KMS-11 (cell line): ENCODE measurements around the gene PPP2R5E.

Experiments
- H2AFZ ChIP-seq: fragments of 200-600 bp; sonication (generic); 2 replicates; pipeline ENCODE4 v1.6.1; 2016; ENCODE audit warnings: antibody characterized with exemption, mixed run types, low read depth
- H3K27ac ChIP-seq: fragments of 200-600 bp; sonication (generic); 2 replicates; pipeline ENCODE4 v1.6.1; 2016; ENCODE audit warnings: mild to moderate bottlenecking, mixed run types
- H3K27me3 ChIP-seq: fragments of 200-600 bp; sonication (generic); 2 replicates; pipeline ENCODE4 v1.6.1; 2017; ENCODE audit warnings: mild to moderate bottlenecking, low read depth, mixed run types, moderate library complexity; ENCODE audit not compliant: insufficient read depth
- H3K36me3 ChIP-seq: fragments of 200-600 bp; sonication (generic); 2 replicates; pipeline ENCODE4 v1.6.1; 2017; ENCODE audit warnings: mild to moderate bottlenecking, mixed run types; ENCODE audit not compliant: insufficient read depth
- H3K4me1 ChIP-seq: fragments of 200-600 bp; sonication (generic); 2 replicates; pipeline ENCODE4 v1.6.1; 2016; ENCODE audit warnings: mild to moderate bottlenecking, low read depth, mixed run types; ENCODE audit not compliant: poor library complexity, severe bottlenecking
- H3K4me2 ChIP-seq: fragments of 200-600 bp; sonication (generic); 2 replicates; pipeline ENCODE4 v1.7.0; 2016; ENCODE audit warnings: mild to moderate bottlenecking, mixed run types
- H3K4me3 ChIP-seq: fragments of 200-600 bp; sonication (generic); IDR thresholded peaks from 2 replicates; pipeline ENCODE4 v1.6.1; 2017; ENCODE audit warnings: low read depth, low read length, mixed read lengths; ENCODE audit not compliant: insufficient read depth
- H3K79me2 ChIP-seq: fragments of 200-600 bp; sonication (generic); 2 replicates; pipeline ENCODE4 v1.6.1; 2016; ENCODE audit warnings: low read depth, mixed run types; ENCODE audit not compliant: insufficient read depth
- H3K9ac ChIP-seq: fragments of 200-600 bp; sonication (generic); 2 replicates; pipeline ENCODE4 v1.6.1; 2016; ENCODE audit warnings: mild to moderate bottlenecking, mixed run types
- H4K20me1 ChIP-seq: fragments of 200-600 bp; sonication (generic); 2 replicates; pipeline ENCODE4 v1.6.1; 2016; ENCODE audit warnings: mild to moderate bottlenecking, mixed run types; ENCODE audit not compliant: insufficient read depth
- CTCF ChIP-seq: fragments of 200-600 bp; sonication (generic); conservative IDR thresholded peaks from 2 replicates; pipeline ENCODE4 v1.6.1; 2017; ENCODE audit warnings: low read depth, mild to moderate bottlenecking, antibody characterized with exemption, low read length, moderate library complexity, mixed read lengths

PPP2R5E gene

GRCh38 chr14:63406333-63406732 lies 136.8 kb downstream of the PPP2R5E start:
- Histone ChIP-seq H3K9ac (no peak overlapping the region), H3K79me2 (no peaks in the 10 kb centered on the region), H3K27ac (no peak overlapping the region), H3K4me1 (no peaks in the 10 kb centered on the region), H3K4me3 (no peak overlapping the region), H4K20me1 (no peaks in the 10 kb centered on the region), H3K27me3 (no peaks in the 10 kb centered on the region), H2AFZ (no peak overlapping the region), H3K4me2 (no peak overlapping the region), H3K36me3 (no peaks in the 10 kb centered on the region)
- TF ChIP-seq CTCF, result no peak

GRCh38 chr14:63405715-63406114 lies 137.5 kb downstream of the PPP2R5E start:
- no peak for TF ChIP-seq CTCF

GRCh38 chr14:63404906-63405305 lies 138.3 kb downstream of the PPP2R5E start:
- no peak overlapping the region for H3K4me3 ChIP-seq
- no peaks in the 10 kb centered on the region for H4K20me1 ChIP-seq
- H3K27ac ChIP-seq, result no peak overlapping the region
- no peaks in the 10 kb centered on the region for H3K4me1 ChIP-seq
- H3K4me2 ChIP-seq, result no peak overlapping the region
- no peak overlapping the region for H3K9ac ChIP-seq
- H2AFZ ChIP-seq, result no peak overlapping the region
- H3K36me3 ChIP-seq, result no peaks in the 10 kb centered on the region
- H3K79me2 ChIP-seq, result no peaks in the 10 kb centered on the region
- H3K27me3 ChIP-seq, result no peaks in the 10 kb centered on the region
- no peak for TF ChIP-seq CTCF

More at GRCh38 chr14:63405715-63406114, 137.5 kb downstream of the PPP2R5E start:
- no peaks in the 10 kb centered on the region for H3K4me1 ChIP-seq
- no peak overlapping the region for H3K27ac ChIP-seq
- no peak overlapping the region for H2AFZ ChIP-seq
- no peak overlapping the region for H3K4me3 ChIP-seq
- H3K79me2 ChIP-seq, result no peaks in the 10 kb centered on the region
- H3K9ac ChIP-seq, result no peak overlapping the region
- H4K20me1 ChIP-seq, result no peaks in the 10 kb centered on the region
- no peaks in the 10 kb centered on the region for H3K27me3 ChIP-seq
- H3K4me2 ChIP-seq, result no peak overlapping the region
- H3K36me3 ChIP-seq, result no peaks in the 10 kb centered on the region

GRCh38 chr14:63401646-63402045 lies 141.5 kb downstream of the PPP2R5E start:
- H3K36me3 ChIP-seq, result no peaks in the 10 kb centered on the region
- no peak overlapping the region for H2AFZ ChIP-seq
- H3K4me3 ChIP-seq, result no peak overlapping the region
- no peaks in the 10 kb centered on the region for H4K20me1 ChIP-seq
- no peak overlapping the region for H3K27ac ChIP-seq
- H3K79me2 ChIP-seq, result no peaks in the 10 kb centered on the region
- no peak for TF ChIP-seq CTCF
- H3K4me1 ChIP-seq, result no peaks in the 10 kb centered on the region
- no peak overlapping the region for H3K4me2 ChIP-seq
- H3K9ac ChIP-seq, result no peak overlapping the region
- no peaks in the 10 kb centered on the region for H3K27me3 ChIP-seq
